Sigmoid colon (tissue), 4 donors: ENCODE results near the gene ACOX2.

Source experiments
- POLR2AphosphoS5 ChIP-seq, 4 donors: sonication (generic); formaldehyde crosslinking; IDR thresholded peaks; one replicate each; pipeline ENCODE4 v1.6.1; 2017; ENCODE audit warnings: antibody characterized with exemption in 4 of 4
- TF ChIP-seq, protein P1 (sequence below), 4 experiments: fragments of 450-650 bp in 3 of 4; fragments of 200-600 bp in 1 of 4; IDR thresholded peaks; one replicate each; pipeline ENCODE4 v1.5.1; 2016 to 2019; ENCODE audit warnings: antibody characterized with exemption in 4 of 4, mild to moderate bottlenecking in 3 of 4, moderate library complexity in 2 of 4

- no peak for TF ChIP-seq POLR2AphosphoS5 (IDR thresholded peaks at IDR 0.05)
- TF ChIP-seq, protein P1, sequence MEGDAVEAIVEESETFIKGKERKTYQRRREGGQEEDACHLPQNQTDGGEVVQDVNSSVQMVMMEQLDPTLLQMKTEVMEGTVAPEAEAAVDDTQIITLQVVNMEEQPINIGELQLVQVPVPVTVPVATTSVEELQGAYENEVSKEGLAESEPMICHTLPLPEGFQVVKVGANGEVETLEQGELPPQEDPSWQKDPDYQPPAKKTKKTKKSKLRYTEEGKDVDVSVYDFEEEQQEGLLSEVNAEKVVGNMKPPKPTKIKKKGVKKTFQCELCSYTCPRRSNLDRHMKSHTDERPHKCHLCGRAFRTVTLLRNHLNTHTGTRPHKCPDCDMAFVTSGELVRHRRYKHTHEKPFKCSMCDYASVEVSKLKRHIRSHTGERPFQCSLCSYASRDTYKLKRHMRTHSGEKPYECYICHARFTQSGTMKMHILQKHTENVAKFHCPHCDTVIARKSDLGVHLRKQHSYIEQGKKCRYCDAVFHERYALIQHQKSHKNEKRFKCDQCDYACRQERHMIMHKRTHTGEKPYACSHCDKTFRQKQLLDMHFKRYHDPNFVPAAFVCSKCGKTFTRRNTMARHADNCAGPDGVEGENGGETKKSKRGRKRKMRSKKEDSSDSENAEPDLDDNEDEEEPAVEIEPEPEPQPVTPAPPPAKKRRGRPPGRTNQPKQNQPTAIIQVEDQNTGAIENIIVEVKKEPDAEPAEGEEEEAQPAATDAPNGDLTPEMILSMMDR (IDR thresholded peaks at IDR 0.05): no peak
Observed at GRCh38 chr3:58482917-58483636, 53.9 kb downstream of the ACOX2 start.
